Measurements from ENCODE around the gene BRPF1. TPM values are rescaled to one million over a fixed set of nuclear protein-coding genes. Genes with fewer than 3 reads are reported as not detected.

The BRPF1 gene
- total and polyA plus RNA-seq, 10 of the 15 experiments (the other 5 are each of a cell fraction or from before 2014, with no cell fraction given) = 1.2 to 25.3 (median 13.6) TPM

DNA sequence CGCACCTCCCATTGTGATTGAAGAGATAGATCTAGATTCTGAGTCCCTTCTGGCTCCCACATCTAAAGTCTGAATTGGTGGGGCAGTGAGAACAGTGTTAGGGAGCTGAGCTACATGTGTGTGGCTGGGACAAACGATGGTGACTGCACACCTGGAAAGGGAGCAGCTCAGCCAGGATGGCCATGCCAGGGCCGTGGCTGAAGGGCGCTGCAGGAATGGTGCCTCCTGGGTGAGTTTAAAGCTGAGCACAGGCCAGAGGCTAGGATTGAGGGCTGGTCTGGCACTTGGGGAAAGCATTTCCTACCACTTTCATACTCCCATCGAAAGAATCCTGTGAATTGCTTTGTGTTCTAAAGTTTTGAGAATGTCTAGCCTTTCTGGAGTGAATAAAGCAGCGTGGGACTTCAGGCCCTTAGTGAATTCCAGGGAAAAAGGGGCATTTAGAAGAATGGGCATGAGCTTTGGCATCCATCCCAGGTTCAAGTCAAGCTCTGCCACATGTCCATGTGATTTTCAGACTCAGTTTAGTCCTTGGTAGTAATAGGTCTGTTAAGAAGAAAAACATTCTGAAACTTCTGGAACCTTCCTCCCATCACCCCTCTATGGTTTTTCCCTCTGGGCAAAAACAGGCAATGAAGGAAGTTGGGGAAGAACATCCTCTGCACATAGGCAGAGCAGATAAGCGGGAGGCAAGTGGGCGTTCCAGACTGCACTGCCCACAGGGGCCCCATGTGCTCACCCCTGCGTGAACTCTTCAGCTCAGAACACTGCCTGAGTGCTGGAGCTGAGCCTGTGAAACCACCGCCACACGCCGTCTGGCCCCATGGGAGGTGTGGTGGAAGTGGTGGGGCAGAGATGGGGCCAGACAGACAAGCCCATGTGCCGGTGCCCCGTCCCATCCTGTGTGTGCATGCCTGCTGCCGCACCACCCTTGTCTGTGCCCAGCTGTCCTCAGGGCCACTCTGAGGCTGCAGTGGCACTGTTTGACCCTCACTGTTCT, 40.8 kb upstream of the BRPF1 start (continued):
- TF ChIP-seq, protein P1, sequence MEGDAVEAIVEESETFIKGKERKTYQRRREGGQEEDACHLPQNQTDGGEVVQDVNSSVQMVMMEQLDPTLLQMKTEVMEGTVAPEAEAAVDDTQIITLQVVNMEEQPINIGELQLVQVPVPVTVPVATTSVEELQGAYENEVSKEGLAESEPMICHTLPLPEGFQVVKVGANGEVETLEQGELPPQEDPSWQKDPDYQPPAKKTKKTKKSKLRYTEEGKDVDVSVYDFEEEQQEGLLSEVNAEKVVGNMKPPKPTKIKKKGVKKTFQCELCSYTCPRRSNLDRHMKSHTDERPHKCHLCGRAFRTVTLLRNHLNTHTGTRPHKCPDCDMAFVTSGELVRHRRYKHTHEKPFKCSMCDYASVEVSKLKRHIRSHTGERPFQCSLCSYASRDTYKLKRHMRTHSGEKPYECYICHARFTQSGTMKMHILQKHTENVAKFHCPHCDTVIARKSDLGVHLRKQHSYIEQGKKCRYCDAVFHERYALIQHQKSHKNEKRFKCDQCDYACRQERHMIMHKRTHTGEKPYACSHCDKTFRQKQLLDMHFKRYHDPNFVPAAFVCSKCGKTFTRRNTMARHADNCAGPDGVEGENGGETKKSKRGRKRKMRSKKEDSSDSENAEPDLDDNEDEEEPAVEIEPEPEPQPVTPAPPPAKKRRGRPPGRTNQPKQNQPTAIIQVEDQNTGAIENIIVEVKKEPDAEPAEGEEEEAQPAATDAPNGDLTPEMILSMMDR (IDR thresholded peaks at IDR 0.05 in 2 of 3, conservative IDR thresholded peaks at IDR 0.05 in 1 of 3; ENCODE audit: control insufficient read depth in 2 of 3, extremely low read depth in 1 of 3, insufficient read depth in 1 of 3, low read depth in 3 of 3, low read length in 3 of 3) = no peak
- TF ChIP-seq, protein P2, sequence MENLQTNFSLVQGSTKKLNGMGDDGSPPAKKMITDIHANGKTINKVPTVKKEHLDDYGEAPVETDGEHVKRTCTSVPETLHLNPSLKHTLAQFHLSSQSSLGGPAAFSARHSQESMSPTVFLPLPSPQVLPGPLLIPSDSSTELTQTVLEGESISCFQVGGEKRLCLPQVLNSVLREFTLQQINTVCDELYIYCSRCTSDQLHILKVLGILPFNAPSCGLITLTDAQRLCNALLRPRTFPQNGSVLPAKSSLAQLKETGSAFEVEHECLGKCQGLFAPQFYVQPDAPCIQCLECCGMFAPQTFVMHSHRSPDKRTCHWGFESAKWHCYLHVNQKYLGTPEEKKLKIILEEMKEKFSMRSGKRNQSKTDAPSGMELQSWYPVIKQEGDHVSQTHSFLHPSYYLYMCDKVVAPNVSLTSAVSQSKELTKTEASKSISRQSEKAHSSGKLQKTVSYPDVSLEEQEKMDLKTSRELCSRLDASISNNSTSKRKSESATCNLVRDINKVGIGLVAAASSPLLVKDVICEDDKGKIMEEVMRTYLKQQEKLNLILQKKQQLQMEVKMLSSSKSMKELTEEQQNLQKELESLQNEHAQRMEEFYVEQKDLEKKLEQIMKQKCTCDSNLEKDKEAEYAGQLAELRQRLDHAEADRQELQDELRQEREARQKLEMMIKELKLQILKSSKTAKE (IDR thresholded peaks at IDR 0.05; ENCODE audit: low read depth, poor library complexity, severe bottlenecking) = peak; percentile 52
- TF ChIP-seq GATAD2B (conservative IDR thresholded peaks at IDR 0.05; ENCODE audit: low read depth) (no peak; the same call in 1 of the 2 replicates), ZNF274 (IDR thresholded peaks at IDR 0.05; ENCODE audit: insufficient read depth, insufficient read length) (no peak), SMC3 (IDR thresholded peaks at IDR 0.05; ENCODE audit: borderline replicate concordance, low read length) (no peak), RFX5 (IDR thresholded peaks at IDR 0.05; ENCODE audit: low read depth, low read length) (no peak), CBX5 (IDR thresholded peaks at IDR 0.05; ENCODE audit: low read depth) (no peak), TCF12 (IDR thresholded peaks at IDR 0.05; ENCODE audit: low read depth, low read length) (no peak), TCF3 (IDR thresholded peaks at IDR 0.05; ENCODE audit: borderline replicate concordance, insufficient read depth, low read depth, low read length) (no peak), EP300 (IDR thresholded peaks at IDR 0.05; ENCODE audit: borderline replicate concordance in 1 of 2, control insufficient read depth in 1 of 2, low read depth in 2 of 2, low read length in 2 of 2) (no peak), JUNB (IDR thresholded peaks at IDR 0.05) (no peak), IKZF1 (conservative IDR thresholded peaks at IDR 0.05) (peak; percentile 41), SMAD1 (IDR thresholded peaks at IDR 0.05; ENCODE audit: low read depth, partially characterized antibody) (no peak), CBX3 (IDR thresholded peaks at IDR 0.05; ENCODE audit: borderline replicate concordance, low read depth) (no peak), SIN3A (IDR thresholded peaks at IDR 0.05; ENCODE audit: low read depth, low read length) (no peak), NRF1 (conservative IDR thresholded peaks at IDR 0.05; ENCODE audit: low read depth, low read length) (no peak), RCOR1 (conservative IDR thresholded peaks at IDR 0.05; ENCODE audit: low read depth, low read length) (no peak)
- TF ChIP-seq, protein P3, sequence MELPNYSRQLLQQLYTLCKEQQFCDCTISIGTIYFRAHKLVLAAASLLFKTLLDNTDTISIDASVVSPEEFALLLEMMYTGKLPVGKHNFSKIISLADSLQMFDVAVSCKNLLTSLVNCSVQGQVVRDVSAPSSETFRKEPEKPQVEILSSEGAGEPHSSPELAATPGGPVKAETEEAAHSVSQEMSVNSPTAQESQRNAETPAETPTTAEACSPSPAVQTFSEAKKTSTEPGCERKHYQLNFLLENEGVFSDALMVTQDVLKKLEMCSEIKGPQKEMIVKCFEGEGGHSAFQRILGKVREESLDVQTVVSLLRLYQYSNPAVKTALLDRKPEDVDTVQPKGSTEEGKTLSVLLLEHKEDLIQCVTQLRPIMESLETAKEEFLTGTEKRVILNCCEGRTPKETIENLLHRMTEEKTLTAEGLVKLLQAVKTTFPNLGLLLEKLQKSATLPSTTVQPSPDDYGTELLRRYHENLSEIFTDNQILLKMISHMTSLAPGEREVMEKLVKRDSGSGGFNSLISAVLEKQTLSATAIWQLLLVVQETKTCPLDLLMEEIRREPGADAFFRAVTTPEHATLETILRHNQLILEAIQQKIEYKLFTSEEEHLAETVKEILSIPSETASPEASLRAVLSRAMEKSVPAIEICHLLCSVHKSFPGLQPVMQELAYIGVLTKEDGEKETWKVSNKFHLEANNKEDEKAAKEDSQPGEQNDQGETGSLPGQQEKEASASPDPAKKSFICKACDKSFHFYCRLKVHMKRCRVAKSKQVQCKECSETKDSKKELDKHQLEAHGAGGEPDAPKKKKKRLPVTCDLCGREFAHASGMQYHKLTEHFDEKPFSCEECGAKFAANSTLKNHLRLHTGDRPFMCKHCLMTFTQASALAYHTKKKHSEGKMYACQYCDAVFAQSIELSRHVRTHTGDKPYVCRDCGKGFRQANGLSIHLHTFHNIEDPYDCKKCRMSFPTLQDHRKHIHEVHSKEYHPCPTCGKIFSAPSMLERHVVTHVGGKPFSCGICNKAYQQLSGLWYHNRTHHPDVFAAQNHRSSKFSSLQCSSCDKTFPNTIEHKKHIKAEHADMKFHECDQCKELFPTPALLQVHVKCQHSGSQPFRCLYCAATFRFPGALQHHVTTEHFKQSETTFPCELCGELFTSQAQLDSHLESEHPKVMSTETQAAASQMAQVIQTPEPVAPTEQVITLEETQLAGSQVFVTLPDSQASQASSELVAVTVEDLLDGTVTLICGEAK (IDR thresholded peaks at IDR 0.05; ENCODE audit: borderline replicate concordance) = no peak
- TF ChIP-seq, protein P4, sequence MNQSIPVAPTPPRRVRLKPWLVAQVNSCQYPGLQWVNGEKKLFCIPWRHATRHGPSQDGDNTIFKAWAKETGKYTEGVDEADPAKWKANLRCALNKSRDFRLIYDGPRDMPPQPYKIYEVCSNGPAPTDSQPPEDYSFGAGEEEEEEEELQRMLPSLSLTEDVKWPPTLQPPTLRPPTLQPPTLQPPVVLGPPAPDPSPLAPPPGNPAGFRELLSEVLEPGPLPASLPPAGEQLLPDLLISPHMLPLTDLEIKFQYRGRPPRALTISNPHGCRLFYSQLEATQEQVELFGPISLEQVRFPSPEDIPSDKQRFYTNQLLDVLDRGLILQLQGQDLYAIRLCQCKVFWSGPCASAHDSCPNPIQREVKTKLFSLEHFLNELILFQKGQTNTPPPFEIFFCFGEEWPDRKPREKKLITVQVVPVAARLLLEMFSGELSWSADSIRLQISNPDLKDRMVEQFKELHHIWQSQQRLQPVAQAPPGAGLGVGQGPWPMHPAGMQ (IDR thresholded peaks at IDR 0.05; ENCODE audit: borderline replicate concordance) = no peak

Measured in GM12878 (cell line).